Liver (tissue), 9 donors: ENCODE measurements around the gene PASD1. TPM values are rescaled to one million over a fixed set of nuclear protein-coding genes. Genes with fewer than 3 reads are reported as not detected.
"Not testable (repeated sequence)": the region's sequence is repeated elsewhere in the genome, so short reads cannot be mapped to it uniquely, and the experiment has no call there.

Source experiments
- DNase-seq: peaks from one replicate; pipeline ENCODE4 v3.0.0-alpha.2; 2017; ENCODE audit warnings: low spot score
- H3K27ac ChIP-seq, 2 donors: one replicate each; pipeline ENCODE4 v1.7.0; 2013; ENCODE audit warnings: inconsistent platforms in 2 of 2, low read length in 2 of 2, control low read depth in 1 of 2, low read depth in 1 of 2, mild to moderate bottlenecking in 1 of 2
- H3K27me3 ChIP-seq, 4 donors: one replicate each; pipeline versions ENCODE4 v1.6.1 to v1.7.0; 2013; ENCODE audit warnings: low read length in 3 of 4, inconsistent platforms in 1 of 4, mild to moderate bottlenecking in 1 of 4, moderate library complexity in 1 of 4; ENCODE audit not compliant: control insufficient read depth in 4 of 4, insufficient read depth in 4 of 4
- H3K36me3 ChIP-seq, 4 donors: one replicate each; pipeline versions ENCODE4 v1.6.1 to v1.7.0; 2013; ENCODE audit warnings: low read length in 3 of 4, mild to moderate bottlenecking in 3 of 4, low read depth in 1 of 4, moderate library complexity in 1 of 4; ENCODE audit not compliant: control insufficient read depth in 4 of 4, insufficient read depth in 3 of 4
- H3K4me1 ChIP-seq, 4 donors: one replicate each; pipeline versions ENCODE4 v1.6.1 to v1.7.0; 2013; ENCODE audit warnings: low read length in 3 of 4, mild to moderate bottlenecking in 3 of 4, moderate library complexity in 1 of 4; ENCODE audit not compliant: control insufficient read depth in 4 of 4, insufficient read depth in 4 of 4
- H3K4me3 ChIP-seq, 3 donors: one replicate each; pipeline versions ENCODE4 v1.6.1 to v1.7.0; 2013; ENCODE audit warnings: low read length in 3 of 3, control low read depth in 1 of 3, low read depth in 1 of 3, mild to moderate bottlenecking in 1 of 3
- H3K9ac ChIP-seq, 2 donors: one replicate each; pipeline ENCODE4 v1.7.0; 2013; ENCODE audit warnings: low read length in 2 of 2, mild to moderate bottlenecking in 2 of 2, moderate library complexity in 2 of 2, control low read depth in 1 of 2, low read depth in 1 of 2
- H3K9me3 ChIP-seq, 4 donors: one replicate each; pipeline versions ENCODE4 v1.6.1 to v1.7.0; 2013; ENCODE audit warnings: low read length in 3 of 4; ENCODE audit not compliant: control insufficient read depth in 4 of 4
- ATF3 ChIP-seq: IDR thresholded peaks from 2 replicates; pipeline ENCODE4 v1.6.1; 2016; ENCODE audit warnings: antibody characterized with exemption
- CTCF ChIP-seq: fragments of 150-350 bp; IDR thresholded peaks from 2 replicates; pipeline ENCODE4 v1.5.1; 2017; ENCODE audit warnings: improper control_type of control experiment, low read depth, low read length; ENCODE audit not compliant: missing input control
- EGR1 ChIP-seq, 2 donors: IDR thresholded peaks; 2 replicates each; pipeline ENCODE4 v1.6.1; 2016 to 2018; ENCODE audit warnings: antibody characterized with exemption in 2 of 2, low read depth in 2 of 2
- FOXA1 ChIP-seq: IDR thresholded peaks from 2 replicates; pipeline ENCODE4 v1.6.1; 2016; ENCODE audit warnings: antibody characterized with exemption
- FOXA2 ChIP-seq: IDR thresholded peaks from 2 replicates; pipeline ENCODE4 v1.6.1; 2016; ENCODE audit warnings: antibody characterized with exemption
- GABPA ChIP-seq, 2 donors: IDR thresholded peaks in 1 of 2; conservative IDR thresholded peaks in 1 of 2; 2 replicates each; pipeline ENCODE4 v1.6.1; 2016; ENCODE audit warnings: antibody characterized with exemption in 2 of 2, mild to moderate bottlenecking in 1 of 2, moderate library complexity in 1 of 2
- HNF4A ChIP-seq, 2 donors: conservative IDR thresholded peaks; 2 replicates each; pipeline ENCODE4 v1.6.1; 2016; ENCODE audit warnings: antibody characterized with exemption in 2 of 2, mild to moderate bottlenecking in 2 of 2
- HNF4G ChIP-seq: IDR thresholded peaks from 2 replicates; pipeline ENCODE4 v1.6.1; 2016; ENCODE audit warnings: antibody characterized with exemption
- JUND ChIP-seq, 2 donors: IDR thresholded peaks; 2 replicates each; pipeline ENCODE4 v1.6.1; 2016; ENCODE audit warnings: antibody characterized with exemption in 2 of 2
- MAX ChIP-seq: IDR thresholded peaks from 2 replicates; pipeline ENCODE4 v1.6.1; 2016; ENCODE audit warnings: antibody characterized with exemption
- NR2F2 ChIP-seq: IDR thresholded peaks from 2 replicates; pipeline ENCODE4 v1.6.1; 2016; ENCODE audit warnings: antibody characterized with exemption
- RAD21 ChIP-seq, 2 donors: IDR thresholded peaks; 2 replicates each; pipeline ENCODE4 v1.6.1; 2016; ENCODE audit warnings: antibody characterized with exemption in 2 of 2, mild to moderate bottlenecking in 2 of 2
- REST ChIP-seq: IDR thresholded peaks from 2 replicates; pipeline ENCODE4 v1.6.1; 2016; ENCODE audit warnings: antibody characterized with exemption, mild to moderate bottlenecking
- RXRA ChIP-seq, 2 donors: IDR thresholded peaks; 2 replicates each; pipeline ENCODE4 v1.6.1; 2017 to 2018; ENCODE audit warnings: antibody characterized with exemption in 2 of 2, mild to moderate bottlenecking in 1 of 2
- SP1 ChIP-seq: IDR thresholded peaks from 2 replicates; pipeline ENCODE4 v1.6.1; 2018; ENCODE audit warnings: antibody characterized with exemption, mild to moderate bottlenecking
- TAF1 ChIP-seq: conservative IDR thresholded peaks from 2 replicates; pipeline ENCODE4 v1.6.1; 2016; ENCODE audit warnings: antibody characterized with exemption, mild to moderate bottlenecking
- YY1 ChIP-seq: IDR thresholded peaks from 2 replicates; pipeline ENCODE4 v1.6.1; 2016; ENCODE audit warnings: antibody characterized with exemption, mild to moderate bottlenecking
- WGBS: extraction: QIAGEN DNeasy Blood & Tissue Kit; methylation state at CpG from one replicate; pipeline ENCODE4 v1.1.7; 2013; 5-methylcytosine and 5-hydroxymethylcytosine counted together
- polyA plus RNA-seq, 2 donors: library from polyadenylated mRNA; stranded (reverse) in 1 of 2; unstranded in 1 of 2; fragments of 200-250 nt in 1 of 2; fragments of >200 nt in 1 of 2; fragmentation: Nextera tagmentation in 1 of 2; extraction: Ambion mirVana in 1 of 2; gene quantifications; one replicate each; pipeline versions ENCODE4 v1.2.1 to v1.2.3, GENCODE V29; 2013 to 2015
- total RNA-seq, 2 donors: library from RNA; depleted of rRNA; stranded (reverse); fragments of >200 nt; gene quantifications; one replicate each; pipeline ENCODE4 v1.2.3, GENCODE V29; 2014
- TF ChIP-seq, protein P1 (sequence below): IDR thresholded peaks from 2 replicates; pipeline ENCODE4 v1.6.1; 2016; ENCODE audit warnings: antibody characterized with exemption
- donor health status: healthy.
- donor health status: healthy.
- donor health status: healthy.
- donor health status: healthy.
- donor health status: healthy.

The PASD1 gene
- total and polyA plus RNA-seq, 4 donors: not detected

GRCh38 chrX:151570561-151570960 lies 7.1 kb downstream of the PASD1 start (continued):
- TF ChIP-seq REST: no peak
- no peak for TF ChIP-seq HNF4A (conservative IDR thresholded peaks at IDR 0.05)
- TF ChIP-seq FOXA1: no peak

DNA sequence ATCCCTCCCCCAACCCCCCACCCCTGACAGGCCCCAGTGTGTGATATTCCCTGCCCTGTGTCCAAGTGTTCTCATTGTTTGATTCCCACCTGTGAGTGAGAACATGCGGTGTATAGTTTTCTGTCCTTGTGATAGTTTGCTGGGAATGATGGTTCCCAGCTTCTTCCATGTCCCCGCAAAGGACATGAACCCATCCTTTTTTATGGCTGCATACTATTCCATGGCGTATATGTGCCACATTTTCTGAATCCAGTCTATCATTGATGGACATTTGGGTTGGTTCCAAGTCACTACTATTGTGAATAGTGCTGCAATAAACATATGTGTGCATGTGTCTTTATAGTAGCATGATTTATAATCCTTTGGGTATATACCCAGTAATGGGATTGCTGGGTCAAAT lies 29.9 kb downstream of the PASD1 start:
- H3K27me3 ChIP-seq, H3K4me3 ChIP-seq, H3K27ac ChIP-seq, H3K36me3 ChIP-seq, H3K9ac ChIP-seq, DNase-seq, H3K9me3 ChIP-seq, H3K4me1 ChIP-seq: not testable (repeated sequence)
- 90% methylated on average over 3 of the region's 3 CpGs for WGBS

DNA sequence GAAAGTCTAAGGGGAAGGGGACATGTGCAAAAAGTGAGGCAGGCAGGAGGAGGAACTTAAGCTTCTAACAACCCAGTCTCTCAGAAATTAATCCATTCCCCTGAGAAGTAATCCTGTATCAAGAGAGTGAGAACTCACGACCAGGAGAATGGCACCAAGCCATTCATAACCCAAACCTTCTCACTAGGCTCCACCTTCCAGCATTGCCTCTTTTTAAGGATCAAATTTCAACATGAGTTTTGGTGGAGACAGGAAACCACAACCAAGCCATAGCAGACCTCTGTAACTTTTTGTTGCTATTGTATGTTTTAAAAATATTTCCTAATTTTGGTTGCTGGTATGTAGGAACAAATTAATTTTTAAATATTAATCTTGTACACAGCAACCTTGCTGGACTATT lies 32.8 kb downstream of the PASD1 start:
- Histone ChIP-seq H3K27ac (no peak overlapping the region), H3K27me3 (no peaks in the 10 kb centered on the region), H3K9ac (no peak overlapping the region), H3K36me3 (no peaks in the 10 kb centered on the region), H3K9me3 (no peaks in the 10 kb centered on the region), H3K4me3 (no peak overlapping the region), H3K4me1 (no peaks in the 10 kb centered on the region)
- 11% methylated on average over 1 of the region's 1 CpG for WGBS
- TF ChIP-seq TAF1: no peak
- TF ChIP-seq FOXA1: no peak
- no peak for TF ChIP-seq JUND (IDR thresholded peaks at IDR 0.05)
- no peak for TF ChIP-seq RAD21 (IDR thresholded peaks at IDR 0.05)
- TF ChIP-seq HNF4A (conservative IDR thresholded peaks at IDR 0.05): no peak
- TF ChIP-seq FOXA2: no peak
- no peak for TF ChIP-seq GABPA (IDR thresholded peaks at IDR 0.05 in 1 of 2, conservative IDR thresholded peaks at IDR 0.05 in 1 of 2)
- no peak for TF ChIP-seq YY1
- TF ChIP-seq, protein P1, sequence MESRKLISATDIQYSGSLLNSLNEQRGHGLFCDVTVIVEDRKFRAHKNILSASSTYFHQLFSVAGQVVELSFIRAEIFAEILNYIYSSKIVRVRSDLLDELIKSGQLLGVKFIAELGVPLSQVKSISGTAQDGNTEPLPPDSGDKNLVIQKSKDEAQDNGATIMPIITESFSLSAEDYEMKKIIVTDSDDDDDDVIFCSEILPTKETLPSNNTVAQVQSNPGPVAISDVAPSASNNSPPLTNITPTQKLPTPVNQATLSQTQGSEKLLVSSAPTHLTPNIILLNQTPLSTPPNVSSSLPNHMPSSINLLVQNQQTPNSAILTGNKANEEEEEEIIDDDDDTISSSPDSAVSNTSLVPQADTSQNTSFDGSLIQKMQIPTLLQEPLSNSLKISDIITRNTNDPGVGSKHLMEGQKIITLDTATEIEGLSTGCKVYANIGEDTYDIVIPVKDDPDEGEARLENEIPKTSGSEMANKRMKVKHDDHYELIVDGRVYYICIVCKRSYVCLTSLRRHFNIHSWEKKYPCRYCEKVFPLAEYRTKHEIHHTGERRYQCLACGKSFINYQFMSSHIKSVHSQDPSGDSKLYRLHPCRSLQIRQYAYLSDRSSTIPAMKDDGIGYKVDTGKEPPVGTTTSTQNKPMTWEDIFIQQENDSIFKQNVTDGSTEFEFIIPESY: no peak
- no peak for TF ChIP-seq NR2F2
- no peak for TF ChIP-seq ATF3
- no peak for TF ChIP-seq EGR1 (IDR thresholded peaks at IDR 0.05; ENCODE audit: low read depth in 2 of 2)
- TF ChIP-seq CTCF: no peak
- TF ChIP-seq REST: no peak
- no peak for TF ChIP-seq HNF4G
- TF ChIP-seq MAX: no peak
- TF ChIP-seq RXRA (IDR thresholded peaks at IDR 0.05): no peak
- TF ChIP-seq SP1: no peak
- no peak for DNase-seq
